Gastroesophageal sphincter (tissue), 3 donors: ENCODE data around the gene P3H1.

ENCODE experiments used
- CTCF ChIP-seq, 4 experiments: fragments of 200-600 bp in 2 of 4; fragments of 450-650 bp in 2 of 4; sonication (generic) in 1 of 4; IDR thresholded peaks; one replicate each; pipeline ENCODE4 v1.5.1; 2017 to 2019; ENCODE audit warnings: antibody characterized with exemption in 4 of 4, mild to moderate bottlenecking in 2 of 4, moderate library complexity in 2 of 4
- EP300 ChIP-seq: sonication (generic); formaldehyde crosslinking; IDR thresholded peaks from one replicate; pipeline ENCODE4 v1.6.1; 2017; ENCODE audit warnings: antibody characterized with exemption, mild to moderate bottlenecking
- POLR2A ChIP-seq, 2 donors: fragments of 450-650 bp; IDR thresholded peaks; one replicate each; pipeline ENCODE4 v1.6.1; 2017; ENCODE audit warnings: antibody characterized with exemption in 2 of 2, mild to moderate bottlenecking in 2 of 2, moderate library complexity in 1 of 2
- POLR2AphosphoS5 ChIP-seq: sonication (generic); formaldehyde crosslinking; IDR thresholded peaks from one replicate; pipeline ENCODE4 v1.6.1; 2017; ENCODE audit warnings: antibody characterized with exemption

GRCh38 chr1:42737986-42738677 lies 28.7 kb downstream of the P3H1 start:
- TF ChIP-seq CTCF (IDR thresholded peaks at IDR 0.05) (no peak), POLR2A (IDR thresholded peaks at IDR 0.05) (no peak), POLR2AphosphoS5 (no peak), EP300 (no peak)
